Breast epithelium (tissue), 3 donors: ENCODE measurements around the gene MAD1L1.
"Not testable (repeated sequence)": the region's sequence is repeated elsewhere in the genome, so short reads cannot be mapped to it uniquely, and the experiment has no call there.

ENCODE experiments used
- POLR2AphosphoS5 ChIP-seq, 3 donors: sonication (generic); formaldehyde crosslinking; IDR thresholded peaks; one replicate each; pipeline ENCODE4 v1.6.1; 2017; ENCODE audit warnings: antibody characterized with exemption in 3 of 3
- TF ChIP-seq, protein P1 (sequence below), 3 donors: fragments of 450-650 bp; IDR thresholded peaks; one replicate each; pipeline ENCODE4 v1.5.1; 2016 to 2017; ENCODE audit warnings: antibody characterized with exemption in 3 of 3, mild to moderate bottlenecking in 3 of 3, moderate library complexity in 3 of 3

- TF ChIP-seq, protein P1, sequence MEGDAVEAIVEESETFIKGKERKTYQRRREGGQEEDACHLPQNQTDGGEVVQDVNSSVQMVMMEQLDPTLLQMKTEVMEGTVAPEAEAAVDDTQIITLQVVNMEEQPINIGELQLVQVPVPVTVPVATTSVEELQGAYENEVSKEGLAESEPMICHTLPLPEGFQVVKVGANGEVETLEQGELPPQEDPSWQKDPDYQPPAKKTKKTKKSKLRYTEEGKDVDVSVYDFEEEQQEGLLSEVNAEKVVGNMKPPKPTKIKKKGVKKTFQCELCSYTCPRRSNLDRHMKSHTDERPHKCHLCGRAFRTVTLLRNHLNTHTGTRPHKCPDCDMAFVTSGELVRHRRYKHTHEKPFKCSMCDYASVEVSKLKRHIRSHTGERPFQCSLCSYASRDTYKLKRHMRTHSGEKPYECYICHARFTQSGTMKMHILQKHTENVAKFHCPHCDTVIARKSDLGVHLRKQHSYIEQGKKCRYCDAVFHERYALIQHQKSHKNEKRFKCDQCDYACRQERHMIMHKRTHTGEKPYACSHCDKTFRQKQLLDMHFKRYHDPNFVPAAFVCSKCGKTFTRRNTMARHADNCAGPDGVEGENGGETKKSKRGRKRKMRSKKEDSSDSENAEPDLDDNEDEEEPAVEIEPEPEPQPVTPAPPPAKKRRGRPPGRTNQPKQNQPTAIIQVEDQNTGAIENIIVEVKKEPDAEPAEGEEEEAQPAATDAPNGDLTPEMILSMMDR (IDR thresholded peaks at IDR 0.05), result not testable (repeated sequence)
- not testable (repeated sequence) for TF ChIP-seq POLR2AphosphoS5 (IDR thresholded peaks at IDR 0.05)
These were observed 400.7 kb downstream of the MAD1L1 start for GRCh38 chr7:1831933-1832535.
